PC-3 (cell line): Measurements from ENCODE around the gene ING3.

Experiments used
- CTCF ChIP-seq: fragments of 300-600 bp; sonication (generic); conservative IDR thresholded peaks from 2 replicates; pipeline ENCODE4 v1.5.1; 2017; ENCODE audit warnings: antibody characterized with exemption, low read depth, mild to moderate bottlenecking, low read length
- EZH2 ChIP-seq: fragments of 300-600 bp; sonication (generic); IDR thresholded peaks from one replicate; pipeline ENCODE4 v1.6.1; 2017; ENCODE audit warnings: antibody characterized with exemption, mild to moderate bottlenecking, low read length; ENCODE audit not compliant: unreplicated experiment

- no peak for TF ChIP-seq CTCF
- TF ChIP-seq EZH2: no peak
Observed at GRCh38 chr7:121026159-121026558, 75.6 kb downstream of the ING3 start.
